ENCODE measurements around the gene EDRF1. TPM values are rescaled to one million over a fixed set of nuclear protein-coding genes. Genes with fewer than 3 reads are reported as not detected.

Gene EDRF1
- total and polyA plus RNA-seq, 2 of the 8 experiments (the other 6 are each of a cell fraction or from before 2014, with no cell fraction given): 19.9 to 37.8 TPM

DNA sequence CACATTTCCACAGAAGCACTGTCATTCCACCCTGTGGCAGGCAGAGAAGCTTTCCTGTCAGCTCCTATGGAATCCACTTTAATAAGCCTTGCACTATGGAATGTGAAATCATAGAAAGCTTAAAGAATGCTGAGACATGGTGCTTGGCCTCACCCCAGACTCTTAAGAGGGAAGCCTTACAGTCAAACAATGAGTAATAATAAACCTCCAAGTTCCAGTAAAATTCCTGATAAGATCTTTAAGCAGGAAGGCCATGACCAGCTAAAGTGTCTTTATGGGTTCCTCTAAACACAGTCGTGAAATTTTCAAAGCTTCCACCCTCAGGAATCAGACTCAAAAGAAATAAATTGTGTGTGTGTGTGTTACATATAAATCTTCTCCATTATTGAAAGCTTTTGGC is 24.6 kb upstream of the EDRF1 start:
- FAIRE-seq: no peak

More for the DNA sequence above, 24.6 kb upstream of the EDRF1 start:
- Histone ChIP-seq H3K36me3 (ENCODE audit: control insufficient read depth in 2 of 4, insufficient read depth in 4 of 4, low read length in 3 of 4) (no peaks in the 10 kb centered on the region; a peak in 1 of 8 replicates), H3K79me2 (ENCODE audit: control insufficient read depth in 1 of 2, insufficient read depth in 2 of 2, low read length in 2 of 2) (no peaks in the 10 kb centered on the region), H2AFZ (ENCODE audit: low read length) (no peak overlapping the region), H3K14ac (ENCODE audit: insufficient read length) (no peak overlapping the region), H3K56ac (replicated peaks; ENCODE audit: insufficient read length, low read depth, low read length) (no peak overlapping the region), H4K20me1 (replicated peaks in 1 of 2; ENCODE audit: control insufficient read depth in 1 of 2, insufficient read depth in 2 of 2, low read length in 2 of 2) (no peaks in the 10 kb centered on the region), H3K4me2 (ENCODE audit: insufficient read depth in 1 of 2, low read depth in 2 of 2, low read length in 2 of 2) (no peak overlapping the region), H4K5ac (ENCODE audit: insufficient read length, low read depth, low read length) (no peak overlapping the region), H2AK5ac (ENCODE audit: low read depth, low read length) (no peak overlapping the region), H2BK12ac (ENCODE audit: low read depth, low read length) (no peak overlapping the region), H3K4me1 (replicated peaks in 1 of 4; ENCODE audit: control insufficient read depth in 3 of 4, insufficient read depth in 4 of 4, low read length in 3 of 4) (no peaks in the 10 kb centered on the region), H3K23ac (ENCODE audit: insufficient read length) (no peak overlapping the region), H4K91ac (replicated peaks; ENCODE audit: insufficient read length, low read length) (no peak overlapping the region), H3K18ac (ENCODE audit: extremely low read depth, low read length) (no peak overlapping the region), H2BK15ac (ENCODE audit: low read length) (no peak overlapping the region), H3K9ac (replicated peaks in 1 of 4; ENCODE audit: extremely low read depth in 1 of 4, low read depth in 3 of 4, low read length in 3 of 4) (no peak overlapping the region), H3K27me3 (replicated peaks in 1 of 4; ENCODE audit: control insufficient read depth in 3 of 4, extremely low read depth in 1 of 4, insufficient read depth in 3 of 4, low read length in 3 of 4) (no peaks in the 10 kb centered on the region; a peak in 1 of 7 replicates), H3K9me3 (ENCODE audit: insufficient read depth in 2 of 2, low read depth in 1 of 2, low read length in 1 of 2) (no peaks in the 10 kb centered on the region), H3K4ac (replicated peaks; ENCODE audit: insufficient read length, low read depth, low read length) (no peak overlapping the region), H3K27ac (ENCODE audit: low read depth, low read length) (no peak overlapping the region), H3K79me1 (ENCODE audit: low read depth, low read length) (no peaks in the 10 kb centered on the region), H2BK20ac (ENCODE audit: low read length) (no peak overlapping the region), H4K8ac (ENCODE audit: extremely low read depth, insufficient read depth, low read length) (no peak overlapping the region), H2BK120ac (replicated peaks; ENCODE audit: low read depth, low read length) (no peak overlapping the region), H3K4me3 (ENCODE audit: extremely low read depth in 1 of 4, insufficient read depth in 2 of 4, low read depth in 3 of 4, low read length in 4 of 4) (no peak overlapping the region), H2BK5ac (ENCODE audit: low read depth, low read length) (no peak overlapping the region), H3K23me2 (ENCODE audit: low read depth, low read length) (no peaks in the 10 kb centered on the region)
- 87% methylated on average over 1 of the region's 1 CpG; no CpG with 5 or more reads in 1 of the 2 experiments for WGBS, 2 experiments (ENCODE audit: extremely low coverage in 1 of 2, insufficient coverage in 1 of 2, insufficient read length in 1 of 2, insufficient replicate concordance in 2 of 2, low coverage in 1 of 2, low lambda C conversion rate in 2 of 2, missing lambda C conversion rate in 1 of 2)
- TF ChIP-seq SUZ12 (IDR thresholded peaks at IDR 0.05; ENCODE audit: low read length) (no peak), CHD1 (IDR thresholded peaks at IDR 0.05; ENCODE audit: low read depth, low read length) (no peak), GTF2F1 (IDR thresholded peaks at IDR 0.05; ENCODE audit: borderline replicate concordance, low read depth, low read length) (no peak), YY1 (IDR thresholded peaks at IDR 0.05; ENCODE audit: low read depth, low read length) (no peak), HDAC6 (IDR thresholded peaks at IDR 0.05; ENCODE audit: low read depth, low read length) (no peak), BRCA1 (IDR thresholded peaks at IDR 0.05; ENCODE audit: low read depth, low read length) (no peak), TAF1 (IDR thresholded peaks at IDR 0.05; ENCODE audit: low read depth, low read length) (no peak), NANOG (IDR thresholded peaks at IDR 0.05; ENCODE audit: insufficient read depth, low read depth, low read length, poor library complexity, severe bottlenecking) (no peak)
- ChIA-PET POLR2A (ENCODE audit: partially characterized antibody) (no interaction called here), CTCF (ENCODE audit: partially characterized antibody) (no interaction called here)
- no peak for DNase-seq (ENCODE audit: low read depth in 1 of 2, low spot score in 2 of 2)
